ENCODE data around the gene MYL9.

- no peak for TF ChIP-seq CTCF (IDR thresholded peaks at IDR 0.05)
- TF ChIP-seq RCOR1 (IDR thresholded peaks at IDR 0.05; ENCODE audit: low read length): no peak
- TF ChIP-seq JUND (IDR thresholded peaks at IDR 0.05): no peak
- TF ChIP-seq NFIC (IDR thresholded peaks at IDR 0.05; ENCODE audit: borderline replicate concordance): no peak
- TF ChIP-seq USF2 (IDR thresholded peaks at IDR 0.05; ENCODE audit: borderline replicate concordance, low read depth, low read length): no peak
- no peak for TF ChIP-seq FOXJ3 (CRISPR knock-in tag; IDR thresholded peaks at IDR 0.05)
- no peak for TF ChIP-seq RFX5 (IDR thresholded peaks at IDR 0.05; ENCODE audit: low read length)
- TF ChIP-seq SIN3A (IDR thresholded peaks at IDR 0.05; ENCODE audit: borderline replicate concordance, low read depth, low read length): no peak
- no peak for TF ChIP-seq POLR2AphosphoS5 (IDR thresholded peaks at IDR 0.05; ENCODE audit: low read depth, low read length)
- TF ChIP-seq MXI1 (IDR thresholded peaks at IDR 0.05; ENCODE audit: low read depth, low read length): no peak
- no peak for TF ChIP-seq FOSL2 (IDR thresholded peaks at IDR 0.05; ENCODE audit: borderline replicate concordance, low read depth)
Measured at GRCh38 chr20:36541227-36541767, at the start of gene MYL9.

All from SK-N-SH (cell line).